Measurements from ENCODE around the gene PCSK1N.

Gene PCSK1N

GRCh38 chrX:48802089-48802904, 33.1 kb downstream of the PCSK1N start:
- peaks cover 4% of the 10 kb centered on the region for H3K4me1 ChIP-seq (ENCODE audit: control insufficient read depth, insufficient read depth, low read length, poor library complexity, severe bottlenecking)
- H3K27ac ChIP-seq (ENCODE audit: low read depth, low read length, severe bottlenecking): peak overlapping the region; percentile 97
- peak overlapping the region; percentile 52 for H3K4me3 ChIP-seq (ENCODE audit: extremely low read depth, insufficient read depth, low read length, poor library complexity, severe bottlenecking)
- WGBS, 2 experiments (ENCODE audit: insufficient coverage in 2 of 2): 0 to 2% methylated on average over 7 of the region's 40 CpGs
- H3K36me3 ChIP-seq (ENCODE audit: control insufficient read depth, insufficient read depth, low read length): peaks cover 9% of the 10 kb centered on the region
- H3K9me3 ChIP-seq (ENCODE audit: control insufficient read depth, low read length): no peaks in the 10 kb centered on the region

DNA sequence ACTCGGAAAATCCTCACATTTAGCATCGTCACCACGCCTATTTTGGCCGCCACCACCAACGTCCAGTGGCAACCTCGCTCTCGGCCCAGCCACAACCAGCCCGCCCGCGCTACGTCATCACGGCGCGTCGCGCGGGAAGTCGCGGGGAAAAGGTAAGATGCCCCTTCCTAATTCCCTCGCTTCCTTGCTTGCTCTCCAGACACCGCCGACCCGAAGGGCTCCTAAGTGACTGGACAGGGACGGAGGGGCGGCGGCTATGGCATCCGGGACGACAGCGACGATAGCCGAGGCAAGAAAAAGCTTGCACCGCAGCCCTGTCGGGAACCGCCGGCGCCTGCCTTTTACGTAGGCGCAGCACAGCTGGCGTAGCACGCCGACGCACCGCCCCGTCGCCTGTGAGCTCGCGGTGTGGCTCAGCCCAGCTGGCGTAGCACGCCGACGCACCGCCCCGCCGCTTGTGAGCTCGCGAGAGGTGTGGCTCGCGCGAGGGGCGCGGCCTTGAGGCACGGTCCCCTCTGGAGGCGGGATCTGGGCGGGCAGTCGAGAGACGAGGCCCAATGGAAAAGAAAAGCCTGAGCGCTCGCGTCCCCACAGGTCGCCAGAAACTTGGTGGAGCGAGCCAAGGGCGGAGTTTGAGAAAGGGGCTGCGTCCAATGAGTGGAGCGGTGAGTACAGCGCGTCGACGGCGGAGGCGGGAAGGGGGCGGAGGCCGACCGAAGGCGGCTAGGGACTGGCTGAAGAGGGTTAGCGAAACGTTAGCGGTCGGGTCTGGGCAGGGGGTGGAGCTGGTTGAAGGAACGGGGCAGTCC, 33.9 kb downstream of the PCSK1N start, which contains the start of gene HDAC6:
HDAC6 (plus strand) TSS at position 788 of the 809 bp plus-strand sequence. CDS start 626 bp downstream, outside the sequence.
- Histone ChIP-seq H3K36me3 (ENCODE audit: control insufficient read depth, insufficient read depth, low read length) (peaks cover 9% of the 10 kb centered on the region), H3K4me3 (ENCODE audit: extremely low read depth, insufficient read depth, low read length, poor library complexity, severe bottlenecking) (peak within 1 kb of the TSS; percentile 52), H3K4me1 (ENCODE audit: control insufficient read depth, insufficient read depth, low read length, poor library complexity, severe bottlenecking) (peaks cover 4% of the 10 kb centered on the region), H3K9me3 (ENCODE audit: control insufficient read depth, low read length) (no peaks in the 10 kb centered on the region), H3K27ac (ENCODE audit: low read depth, low read length, severe bottlenecking) (peak within 1 kb of the TSS; percentile 97)
- WGBS, 2 experiments (ENCODE audit: insufficient coverage in 2 of 2): 1 to 2% methylated on average over 12 to 38 of the region's 89 CpGs

DNA sequence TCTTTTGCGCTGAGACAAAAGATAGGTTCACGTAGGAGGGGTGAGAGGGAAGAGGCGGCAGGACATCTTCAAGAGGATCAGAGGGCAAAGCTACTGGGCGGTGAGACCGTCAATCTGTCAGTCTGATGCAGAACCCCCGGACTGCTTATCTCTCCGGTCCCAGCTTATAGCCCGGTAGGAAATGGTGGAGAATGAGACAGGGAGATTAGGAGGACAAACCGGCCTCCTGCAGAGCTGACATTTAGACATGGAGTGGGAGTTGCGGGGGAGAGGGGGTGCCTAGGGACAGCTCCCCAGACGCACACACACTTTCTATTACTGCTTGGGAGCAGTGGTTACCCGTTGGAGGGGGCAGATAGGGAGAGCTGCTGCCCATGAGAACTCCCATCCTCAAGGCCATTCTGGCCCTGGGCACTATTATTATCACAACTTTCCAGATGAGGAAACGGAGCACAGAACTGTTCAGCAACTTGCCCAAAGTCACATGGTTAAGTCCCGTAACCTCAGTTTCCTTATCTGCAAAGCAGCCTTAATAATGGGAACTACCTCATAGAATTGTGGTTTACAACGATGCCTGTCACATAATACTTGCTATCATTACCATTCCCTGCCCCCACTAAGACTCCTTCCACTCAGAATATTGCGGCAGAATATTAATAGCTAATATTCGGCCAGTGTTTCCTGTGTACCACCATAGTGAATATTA, 34.7 kb downstream of the PCSK1N start:
- H3K4me3 ChIP-seq (ENCODE audit: extremely low read depth, insufficient read depth, low read length, poor library complexity, severe bottlenecking): peak overlapping the region; percentile 47
- H3K27ac ChIP-seq (ENCODE audit: low read depth, low read length, severe bottlenecking): peak overlapping the region; percentile 95
- H3K36me3 ChIP-seq (ENCODE audit: control insufficient read depth, insufficient read depth, low read length): peaks cover 9% of the 10 kb centered on the region
- H3K4me1 ChIP-seq (ENCODE audit: control insufficient read depth, insufficient read depth, low read length, poor library complexity, severe bottlenecking): peaks cover 4% of the 10 kb centered on the region
- 33 to 55% methylated on average over 10 to 11 of the region's 17 CpGs for WGBS, 2 experiments (ENCODE audit: insufficient coverage in 2 of 2)
- no peaks in the 10 kb centered on the region for H3K9me3 ChIP-seq (ENCODE audit: control insufficient read depth, low read length)

- Histone ChIP-seq H3K36me3 (ENCODE audit: control insufficient read depth, insufficient read depth, low read length) (peaks cover 3% of the 10 kb centered on the region), H3K27ac (ENCODE audit: low read depth, low read length, severe bottlenecking) (no peak overlapping the region), H3K9me3 (ENCODE audit: control insufficient read depth, low read length) (no peaks in the 10 kb centered on the region), H3K4me1 (ENCODE audit: control insufficient read depth, insufficient read depth, low read length, poor library complexity, severe bottlenecking) (peaks cover 8% of the 10 kb centered on the region), H3K4me3 (ENCODE audit: extremely low read depth, insufficient read depth, low read length, poor library complexity, severe bottlenecking) (no peak overlapping the region)
- 100% methylated on average over 1 of the region's 2 CpGs; no CpG with 5 or more reads in 1 of the 2 experiments for WGBS, 2 experiments (ENCODE audit: insufficient coverage in 2 of 2)
These were observed 37.1 kb downstream of the PCSK1N start for GRCh38 chrX:48798318-48798717.

- Histone ChIP-seq H3K9me3 (ENCODE audit: control insufficient read depth, low read length) (no peaks in the 10 kb centered on the region), H3K4me1 (ENCODE audit: control insufficient read depth, insufficient read depth, low read length, poor library complexity, severe bottlenecking) (peaks cover 5% of the 10 kb centered on the region), H3K4me3 (ENCODE audit: extremely low read depth, insufficient read depth, low read length, poor library complexity, severe bottlenecking) (no peak overlapping the region), H3K27ac (ENCODE audit: low read depth, low read length, severe bottlenecking) (peak overlapping the region; percentile 49), H3K36me3 (ENCODE audit: control insufficient read depth, insufficient read depth, low read length) (no peaks in the 10 kb centered on the region)
- WGBS, 2 experiments (ENCODE audit: insufficient coverage in 2 of 2): 57 to 67% methylated on average over 1 of the region's 8 CpGs
These were observed 40.4 kb downstream of the PCSK1N start for GRCh38 chrX:48794911-48795515.

GRCh38 chrX:48794340-48794910, 41.0 kb downstream of the PCSK1N start:
- Histone ChIP-seq H3K36me3 (ENCODE audit: control insufficient read depth, insufficient read depth, low read length) (no peaks in the 10 kb centered on the region), H3K4me3 (ENCODE audit: extremely low read depth, insufficient read depth, low read length, poor library complexity, severe bottlenecking) (no peak overlapping the region), H3K27ac (ENCODE audit: low read depth, low read length, severe bottlenecking) (peak overlapping the region; percentile 49), H3K9me3 (ENCODE audit: control insufficient read depth, low read length) (no peaks in the 10 kb centered on the region), H3K4me1 (ENCODE audit: control insufficient read depth, insufficient read depth, low read length, poor library complexity, severe bottlenecking) (peaks cover 5% of the 10 kb centered on the region)
- 93 to 95% methylated on average over 9 to 12 of the region's 12 CpGs for whole genome bisulfite sequencing, 2 experiments (ENCODE audit: insufficient coverage in 2 of 2)

- Histone ChIP-seq H3K27ac (ENCODE audit: low read depth, low read length, severe bottlenecking) (no peak overlapping the region), H3K9me3 (ENCODE audit: control insufficient read depth, low read length) (no peaks in the 10 kb centered on the region), H3K4me1 (ENCODE audit: control insufficient read depth, insufficient read depth, low read length, poor library complexity, severe bottlenecking) (peaks cover 5% of the 10 kb centered on the region), H3K4me3 (ENCODE audit: extremely low read depth, insufficient read depth, low read length, poor library complexity, severe bottlenecking) (no peak overlapping the region), H3K36me3 (ENCODE audit: control insufficient read depth, insufficient read depth, low read length) (no peaks in the 10 kb centered on the region)
- WGBS, 2 experiments (ENCODE audit: insufficient coverage in 2 of 2): 92 to 100% methylated on average over 1 to 2 of the region's 4 CpGs
These were observed 41.5 kb downstream of the PCSK1N start for GRCh38 chrX:48793935-48794334.

DNA sequence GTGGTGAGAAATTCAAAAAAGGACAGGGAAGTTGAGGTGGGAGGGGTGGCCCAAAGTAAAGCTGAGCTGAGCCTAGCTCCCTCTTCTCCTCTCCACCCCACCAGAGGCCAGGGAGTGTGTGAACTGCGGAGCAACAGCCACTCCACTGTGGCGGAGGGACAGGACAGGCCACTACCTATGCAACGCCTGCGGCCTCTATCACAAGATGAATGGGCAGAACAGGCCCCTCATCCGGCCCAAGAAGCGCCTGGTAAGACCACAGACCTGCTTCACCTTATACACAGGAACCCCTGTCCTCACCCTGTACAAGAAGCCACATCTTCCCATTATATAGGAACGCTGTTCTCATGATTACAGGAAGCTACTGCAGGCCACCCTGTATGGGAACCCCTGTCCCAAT, 43.2 kb downstream of the PCSK1N start:
- H3K36me3 ChIP-seq (ENCODE audit: control insufficient read depth, insufficient read depth, low read length): no peaks in the 10 kb centered on the region
- no peaks in the 10 kb centered on the region for H3K9me3 ChIP-seq (ENCODE audit: control insufficient read depth, low read length)
- 83% methylated on average over 1 of the region's 7 CpGs; no CpG with 5 or more reads in 1 of the 2 experiments for WGBS, 2 experiments (ENCODE audit: insufficient coverage in 2 of 2)
- H3K4me1 ChIP-seq (ENCODE audit: control insufficient read depth, insufficient read depth, low read length, poor library complexity, severe bottlenecking): peaks cover 5% of the 10 kb centered on the region
- no peak overlapping the region for H3K27ac ChIP-seq (ENCODE audit: low read depth, low read length, severe bottlenecking)
- no peak overlapping the region for H3K4me3 ChIP-seq (ENCODE audit: extremely low read depth, insufficient read depth, low read length, poor library complexity, severe bottlenecking)

- H3K27ac ChIP-seq (ENCODE audit: low read depth, low read length, severe bottlenecking): no peak overlapping the region
- H3K9me3 ChIP-seq (ENCODE audit: control insufficient read depth, low read length): no peaks in the 10 kb centered on the region
- WGBS, 2 experiments (ENCODE audit: insufficient coverage in 2 of 2): 78 to 96% methylated on average over 2 to 3 of the region's 11 CpGs
- H3K4me3 ChIP-seq (ENCODE audit: extremely low read depth, insufficient read depth, low read length, poor library complexity, severe bottlenecking): no peak overlapping the region
- H3K36me3 ChIP-seq (ENCODE audit: control insufficient read depth, insufficient read depth, low read length): no peaks in the 10 kb centered on the region
- H3K4me1 ChIP-seq (ENCODE audit: control insufficient read depth, insufficient read depth, low read length, poor library complexity, severe bottlenecking): peaks cover 5% of the 10 kb centered on the region
These were observed 44.2 kb downstream of the PCSK1N start for GRCh38 chrX:48791063-48791820.

Data from mesodermal cell (in vitro differentiated cells).